Keratinocyte (primary cell): Measurements from ENCODE around the gene TBC1D12. TPM values are rescaled to one million over a fixed set of nuclear protein-coding genes. Genes with fewer than 3 reads are reported as not detected.

Source experiments
- DNase-seq: peaks from one replicate; pipeline ENCODE4 v3.0.0-alpha.2; 2011; ENCODE audit warnings: low read depth, missing footprints, low spot score
- FAIRE-seq: peaks from 2 replicates; lab custom pipeline; 2011; peaks lifted over from hg19 to GRCh38; lab: Jason Lieb, UNC
- H2AFZ ChIP-seq: 2 replicates; pipeline ENCODE4 v1.6.0; 2012; ENCODE audit warnings: low read length, control low read depth, inconsistent platforms; ENCODE audit not compliant: control insufficient read depth
- H3K27ac ChIP-seq: 2 replicates; pipeline ENCODE4 v1.5.1; 2011; ENCODE audit warnings: low read length; ENCODE audit not compliant: control insufficient read depth, insufficient read depth
- H3K27me3 ChIP-seq: 3 replicates; pipeline ENCODE4 v1.6.0; 2011; ENCODE audit warnings: low read length; ENCODE audit not compliant: control insufficient read depth, insufficient read depth; ENCODE audit errors: extremely low read depth
- H3K36me3 ChIP-seq, 2 experiments: 2 replicates in 1 of 2; 3 replicates in 1 of 2; pipeline ENCODE4 v1.5.1; 2011; ENCODE audit warnings: low read length in 2 of 2, mild to moderate bottlenecking in 1 of 2; ENCODE audit not compliant: control insufficient read depth in 2 of 2, insufficient read depth in 2 of 2; ENCODE audit errors: extremely low read depth in 1 of 2
- H3K4me1 ChIP-seq: 3 replicates; pipeline ENCODE4 v1.5.1; 2011; ENCODE audit warnings: low read length; ENCODE audit not compliant: control insufficient read depth, insufficient read depth; ENCODE audit errors: extremely low read depth
- H3K4me2 ChIP-seq: 3 replicates; pipeline ENCODE4 v1.6.0; 2011; ENCODE audit warnings: low read depth, low read length; ENCODE audit not compliant: control insufficient read depth, insufficient read depth; ENCODE audit errors: extremely low read depth
- H3K4me3 ChIP-seq, 3 experiments: fragments of 200-600 bp in 1 of 3; sonication (generic) in 1 of 3; 2 replicates in 2 of 3; 3 replicates in 1 of 3; pipeline ENCODE4 v1.5.1; 2011 to 2016; ENCODE audit warnings: low read length in 3 of 3, mild to moderate bottlenecking in 3 of 3, control low read depth in 2 of 3, inconsistent platforms in 1 of 3, low read depth in 1 of 3, mixed read lengths in 1 of 3, mixed run types in 1 of 3, moderate library complexity in 1 of 3; ENCODE audit not compliant: control insufficient read depth in 2 of 3, insufficient read depth in 2 of 3; ENCODE audit errors: extremely low read depth in 1 of 3
- H3K79me2 ChIP-seq: 2 replicates; pipeline ENCODE4 v1.6.0; 2012; ENCODE audit warnings: low read length; ENCODE audit not compliant: control insufficient read depth, insufficient read depth
- H3K9ac ChIP-seq: 3 replicates; pipeline ENCODE4 v1.6.0; 2011; ENCODE audit warnings: low read length; ENCODE audit not compliant: control insufficient read depth, insufficient read depth; ENCODE audit errors: extremely low read depth
- H3K9me1 ChIP-seq: 3 replicates; pipeline ENCODE4 v1.6.0; 2011; ENCODE audit warnings: low read length; ENCODE audit not compliant: control insufficient read depth, insufficient read depth; ENCODE audit errors: extremely low read depth
- H3K9me3 ChIP-seq: 2 replicates; pipeline ENCODE4 v1.5.1; 2012; ENCODE audit warnings: low read depth, low read length; ENCODE audit not compliant: control insufficient read depth
- H4K20me1 ChIP-seq: 3 replicates; pipeline ENCODE4 v1.6.0; 2011; ENCODE audit warnings: low read length; ENCODE audit not compliant: control insufficient read depth, insufficient read depth; ENCODE audit errors: extremely low read depth
- CTCF ChIP-seq, 3 experiments: IDR thresholded peaks in 1 of 3; conservative IDR thresholded peaks in 1 of 3; optimal IDR thresholded peaks in 1 of 3; 2 replicates in 2 of 3; 3 replicates in 1 of 3; pipeline versions ENCODE3 to v1.5.1; 2011; ENCODE audit warnings: low read length in 3 of 3, mild to moderate bottlenecking in 3 of 3, moderate library complexity in 2 of 3, control low read depth in 1 of 3, inconsistent platforms in 1 of 3; ENCODE audit not compliant: insufficient read depth in 2 of 3; ENCODE audit errors: extremely low read depth in 1 of 3
- EZH2 ChIP-seq: IDR thresholded peaks from one replicate; pipeline ENCODE4 v1.6.1; 2012; ENCODE audit warnings: inconsistent platforms, mild to moderate bottlenecking, low read length, moderate library complexity
- dilution Hi-C: fragments of 300-500 bp; cut with MboI; formaldehyde crosslinking; loops from one replicate; pipeline ENCODE4 v1.7.0; 2020; ENCODE audit warnings: low sequenced_read_pairs; ENCODE audit not compliant: extremely low pct_ligation_motif_present
- polyA plus RNA-seq, 5 experiments: library from polyadenylated mRNA; depleted of rRNA in 3 of 5; stranded (reverse) in 3 of 5; stranded (forward) in 1 of 5; unstranded in 1 of 5; fragments of >200 nt; gene quantifications; 1 replicate in 1 of 5; 2 replicates in 3 of 5; 3 replicates in 1 of 5; pipeline versions ENCODE4 v1.2.1 to v1.2.3, GENCODE V29; 2011 to 2012; ENCODE audit warnings: missing spikeins in 2 of 5, low read depth in 1 of 5, low replicate concordance in 1 of 5

Gene TBC1D12
- polyA plus RNA-seq, 1 donor (not counting 4 experiments of a cell fraction or from before 2014, with no cell fraction given) = 7.0 TPM

GRCh38 chr10:94425942-94426341, 23.6 kb downstream of the TBC1D12 start:
- no peak overlapping the region for H3K4me2 ChIP-seq
- H3K27ac ChIP-seq = no peak overlapping the region
- H4K20me1 ChIP-seq = no peaks in the 10 kb centered on the region
- no peaks in the 10 kb centered on the region for H3K27me3 ChIP-seq
- FAIRE-seq = no peak
- H2AFZ ChIP-seq = no peak overlapping the region
- no peak overlapping the region for H3K4me3 ChIP-seq
- H3K36me3 ChIP-seq = no peaks in the 10 kb centered on the region
- H3K4me1 ChIP-seq = no peaks in the 10 kb centered on the region
- TF ChIP-seq EZH2 (no peak), CTCF (optimal IDR thresholded peaks at IDR 0.05 in 1 of 3, IDR thresholded peaks at IDR 0.05 in 1 of 3, conservative IDR thresholded peaks at IDR 0.05 in 1 of 3; ENCODE audit: extremely low read depth in 1 of 3, insufficient read depth in 2 of 3, low read length in 3 of 3) (no peak)
- H3K79me2 ChIP-seq = peaks cover 37% of the 10 kb centered on the region
- DNase-seq = no peak
- no peaks in the 10 kb centered on the region for H3K9me1 ChIP-seq
- no peak overlapping the region for H3K9ac ChIP-seq
- H3K9me3 ChIP-seq = no peaks in the 10 kb centered on the region
- dilution Hi-C loops = no loop called here

GRCh38 chr10:94427166-94427565, 24.8 kb downstream of the TBC1D12 start:
- Histone ChIP-seq H3K36me3 (no peaks in the 10 kb centered on the region), H3K79me2 (peaks cover 35% of the 10 kb centered on the region)

More at GRCh38 chr10:94427166-94427565, 24.8 kb downstream of the TBC1D12 start:
- dilution Hi-C loops = no loop called here
- Histone ChIP-seq H3K9ac (no peak overlapping the region), H3K9me1 (no peaks in the 10 kb centered on the region), H4K20me1 (no peaks in the 10 kb centered on the region), H3K4me3 (no peak overlapping the region), H2AFZ (no peak overlapping the region), H3K4me1 (no peaks in the 10 kb centered on the region), H3K27ac (no peak overlapping the region), H3K4me2 (no peak overlapping the region), H3K9me3 (no peaks in the 10 kb centered on the region), H3K27me3 (no peaks in the 10 kb centered on the region)
- FAIRE-seq (no peak), DNase-seq (no peak)
- TF ChIP-seq EZH2 = no peak
- no peak for TF ChIP-seq CTCF (optimal IDR thresholded peaks at IDR 0.05 in 1 of 3, IDR thresholded peaks at IDR 0.05 in 1 of 3, conservative IDR thresholded peaks at IDR 0.05 in 1 of 3; ENCODE audit: extremely low read depth in 1 of 3, insufficient read depth in 2 of 3, low read length in 3 of 3)
